OCI-LY7 (cell line): ENCODE results near the gene HERPUD2. TPM values are rescaled to one million over a fixed set of nuclear protein-coding genes. Genes with fewer than 3 reads are reported as not detected.

Experiments used
- BruUV-seq: library from RNA; stranded (reverse); fragments of 400-500 nt; replicated peaks from 2 replicates; lab custom pipeline; 2021; lab: Mats Ljungman, UMichigan
- CTCF ChIA-PET: fragments of 300-600 bp; sonication (Branson Sonifier 250); formaldehyde crosslinking; loops from one replicate; lab custom pipeline; 2022; ENCODE audit warnings: antibody characterized with exemption; ENCODE audit not compliant: unreplicated experiment; lab: Charles Lee
- POLR2A ChIA-PET: fragments of 300-600 bp; sonication (Branson Sonifier 250); formaldehyde crosslinking; loops from one replicate; lab custom pipeline; 2022; ENCODE audit warnings: antibody characterized with exemption; lab: Charles Lee
- DNase-seq: peaks from one replicate; pipeline ENCODE4 v3.0.0-alpha.2; 2015; ENCODE audit warnings: low spot score
- H2AFZ ChIP-seq: fragments of 200-600 bp; sonication (generic), shearing (Covaris generic); 2 replicates; pipeline ENCODE4 v1.6.1; 2014; ENCODE audit warnings: mild to moderate bottlenecking, antibody characterized with exemption, low read length, moderate library complexity
- H3K27ac ChIP-seq: fragments of 200-600 bp; sonication (generic); 2 replicates; pipeline ENCODE4 v1.5.1; 2014; ENCODE audit warnings: mixed run types, low read depth, mild to moderate bottlenecking, moderate library complexity, low read length, inconsistent platforms; ENCODE audit not compliant: poor library complexity, severe bottlenecking
- H3K36me3 ChIP-seq: fragments of 200-600 bp; sonication (generic); 2 replicates; pipeline ENCODE4 v1.6.1; 2014; ENCODE audit warnings: mild to moderate bottlenecking, antibody characterized with exemption, low read length, moderate library complexity, mixed read lengths; ENCODE audit not compliant: insufficient read depth
- H3K4me1 ChIP-seq: fragments of 200-600 bp; sonication (generic); 2 replicates; pipeline ENCODE4 v1.5.1; 2014; ENCODE audit warnings: mild to moderate bottlenecking, low read length; ENCODE audit not compliant: insufficient read depth, poor library complexity, severe bottlenecking
- H3K4me2 ChIP-seq: fragments of 200-600 bp; sonication (generic); 2 replicates; pipeline ENCODE4 v1.6.1; 2014; ENCODE audit warnings: mild to moderate bottlenecking, low read length
- H3K4me3 ChIP-seq: fragments of 200-600 bp; sonication (generic); 2 replicates; pipeline ENCODE4 v1.5.1; 2014; ENCODE audit warnings: mild to moderate bottlenecking, low read depth, low read length; ENCODE audit not compliant: poor library complexity, severe bottlenecking
- H3K79me2 ChIP-seq: fragments of 200-600 bp; sonication (generic); 2 replicates; pipeline ENCODE4 v1.6.1; 2016; ENCODE audit warnings: low read depth, mild to moderate bottlenecking, low read length, moderate library complexity, mixed read lengths; ENCODE audit not compliant: insufficient read depth
- H3K9me2 ChIP-seq: fragments of 200-600 bp; sonication (generic); 2 replicates; pipeline ENCODE4 v1.6.1; 2016; ENCODE audit warnings: mild to moderate bottlenecking, low read length, mixed read lengths; ENCODE audit not compliant: insufficient read depth
- H3K9me3 ChIP-seq: fragments of 200-600 bp; sonication (generic); 2 replicates; pipeline ENCODE4 v1.6.1; 2014; ENCODE audit warnings: mild to moderate bottlenecking, mixed run types, low read length, mixed read lengths
- H4K20me1 ChIP-seq: fragments of 200-600 bp; sonication (generic); 2 replicates; pipeline ENCODE4 v1.6.1; 2014; ENCODE audit warnings: mild to moderate bottlenecking, antibody characterized with exemption, low read length, moderate library complexity, mixed read lengths; ENCODE audit not compliant: insufficient read depth
- EZH2phosphoT487 ChIP-seq: fragments of 200-600 bp; sonication (generic); IDR thresholded peaks from 2 replicates; pipeline ENCODE4 v1.6.1; 2018; ENCODE audit warnings: low read depth, borderline replicate concordance, mild to moderate bottlenecking, mixed run types, antibody characterized with exemption, low read length, moderate library complexity, mixed read lengths
- intact Hi-C: fragments of 100-400 bp; cut with micrococcal nuclease; formaldehyde crosslinking; loops from one replicate; pipeline ENCODE4 v1.10.0; 2022; ENCODE audit not compliant: unreplicated experiment
- total RNA-seq, 2 experiments: library from RNA; depleted of rRNA in 1 of 2; stranded (reverse); fragments of >200 nt in 1 of 2; shearing (Covaris generic) in 1 of 2; gene quantifications; 2 replicates each; pipeline ENCODE4 v1.2.3, GENCODE V29; 2014 to 2022
- TF ChIP-seq, protein P1 (sequence below): fragments of 200-600 bp; sonication (generic); conservative IDR thresholded peaks from 2 replicates; pipeline ENCODE4 v1.5.1; 2014; ENCODE audit warnings: mild to moderate bottlenecking, antibody characterized with exemption, low read length, moderate library complexity, mixed read lengths

Gene HERPUD2
- total RNA-seq, 2 experiments from 2014 or later: 11.9 to 20.6 TPM

DNA sequence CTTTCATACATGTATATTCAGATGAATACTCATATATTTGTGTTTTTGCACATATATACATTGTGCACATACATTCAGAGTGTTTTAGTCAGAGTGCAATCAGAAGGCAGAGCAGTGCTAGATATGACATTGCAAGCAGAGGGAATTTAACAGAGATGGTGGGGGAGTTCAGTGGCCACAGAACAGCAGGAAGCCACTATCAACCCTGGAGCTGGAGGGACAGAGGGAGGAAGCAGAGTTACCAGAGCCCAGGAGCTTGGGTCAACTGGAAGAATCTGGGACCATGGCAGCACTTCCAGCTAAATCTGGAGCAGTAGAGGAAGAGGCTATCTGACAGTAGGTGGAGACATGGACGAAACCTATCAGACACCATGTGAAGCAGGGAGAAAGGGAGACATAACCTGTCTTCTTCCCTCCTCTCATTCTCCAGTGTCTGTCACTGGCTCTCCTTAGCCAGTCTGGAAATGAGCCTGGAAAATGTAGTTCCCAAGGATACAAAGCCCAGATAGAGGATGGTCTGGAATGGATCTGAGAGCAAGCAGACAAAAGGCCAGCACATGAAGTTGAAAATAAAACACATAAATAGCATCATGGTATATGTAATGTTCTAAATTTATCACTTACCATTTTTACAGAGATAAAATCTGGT, 33.6 kb upstream of the HERPUD2 start:
- TF ChIP-seq, protein P1, sequence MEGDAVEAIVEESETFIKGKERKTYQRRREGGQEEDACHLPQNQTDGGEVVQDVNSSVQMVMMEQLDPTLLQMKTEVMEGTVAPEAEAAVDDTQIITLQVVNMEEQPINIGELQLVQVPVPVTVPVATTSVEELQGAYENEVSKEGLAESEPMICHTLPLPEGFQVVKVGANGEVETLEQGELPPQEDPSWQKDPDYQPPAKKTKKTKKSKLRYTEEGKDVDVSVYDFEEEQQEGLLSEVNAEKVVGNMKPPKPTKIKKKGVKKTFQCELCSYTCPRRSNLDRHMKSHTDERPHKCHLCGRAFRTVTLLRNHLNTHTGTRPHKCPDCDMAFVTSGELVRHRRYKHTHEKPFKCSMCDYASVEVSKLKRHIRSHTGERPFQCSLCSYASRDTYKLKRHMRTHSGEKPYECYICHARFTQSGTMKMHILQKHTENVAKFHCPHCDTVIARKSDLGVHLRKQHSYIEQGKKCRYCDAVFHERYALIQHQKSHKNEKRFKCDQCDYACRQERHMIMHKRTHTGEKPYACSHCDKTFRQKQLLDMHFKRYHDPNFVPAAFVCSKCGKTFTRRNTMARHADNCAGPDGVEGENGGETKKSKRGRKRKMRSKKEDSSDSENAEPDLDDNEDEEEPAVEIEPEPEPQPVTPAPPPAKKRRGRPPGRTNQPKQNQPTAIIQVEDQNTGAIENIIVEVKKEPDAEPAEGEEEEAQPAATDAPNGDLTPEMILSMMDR: no peak; the same call in 1 of the 2 replicates
- TF ChIP-seq EZH2phosphoT487: no peak

DNA sequence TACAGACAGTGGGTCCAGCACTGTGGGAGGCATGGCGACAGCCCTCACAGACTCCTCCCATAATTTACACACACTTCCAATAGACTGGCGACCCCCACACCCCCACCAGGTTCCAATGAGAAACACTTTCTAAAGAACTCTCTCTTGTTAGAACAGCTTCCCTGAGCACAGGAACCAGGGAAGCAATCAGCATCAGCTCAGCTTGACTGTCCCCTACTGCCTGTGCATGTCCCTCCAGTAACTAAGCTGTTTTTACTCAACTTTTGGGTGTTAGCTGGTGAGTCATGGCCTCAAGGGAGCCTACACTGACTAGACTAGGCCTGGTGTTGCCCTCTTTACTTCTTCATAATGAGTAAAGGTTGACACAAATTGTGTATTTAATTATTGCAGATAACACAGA, 32.6 kb upstream of the HERPUD2 start:
- peak overlapping the region; percentile 65 for H3K4me3 ChIP-seq
- H2AFZ ChIP-seq: peak overlapping the region; percentile 38; the same call in 1 of the 2 replicates
- CTCF ChIA-PET: interaction anchor here (1.1 to 3.9 kb wide), 2 partner anchors 18 to 73 kb away, joined by 5 to 23 read pairs; partner anchors contain the start of gene SEPTIN7
- peak; percentile 62 for DNase-seq
- TF ChIP-seq, protein P1: no peak
- no peak for TF ChIP-seq EZH2phosphoT487
- H3K4me2 ChIP-seq: peak overlapping the region; percentile 94
- peak overlapping the region; percentile 100 for H3K27ac ChIP-seq
- peaks cover 97% of the 10 kb centered on the region for H3K4me1 ChIP-seq
- no peaks in the 10 kb centered on the region for H4K20me1 ChIP-seq
- no peaks in the 10 kb centered on the region for H3K36me3 ChIP-seq
- H3K79me2 ChIP-seq: peaks cover 4% of the 10 kb centered on the region; the same call in 1 of the 2 replicates
- H3K9me2 ChIP-seq: no peaks in the 10 kb centered on the region
- peaks cover 5% of the 10 kb centered on the region; the same call in 1 of the 2 replicates for H3K9me3 ChIP-seq
- intact Hi-C loops: loop anchor here (10.0 kb wide), 1 partner anchor 427 kb away; the partner anchor contains the start of gene EEPD1
- no TSS peak for BruUV-seq
- POLR2A ChIA-PET: interaction anchor here (0.5 to 11.4 kb wide), 13 partner anchors 8 to 133 kb away, joined by 3 to 196 read pairs (median 7); partner anchors contain the start of genes HERPUD2 and SEPTIN7

More for the DNA sequence above, 33.6 kb upstream of the HERPUD2 start:
- Histone ChIP-seq H3K27ac (peak overlapping the region; percentile 100), H4K20me1 (no peaks in the 10 kb centered on the region), H3K4me2 (peak overlapping the region; percentile 94), H3K9me3 (no peaks in the 10 kb centered on the region), H2AFZ (peak overlapping the region; percentile 35; the same call in 1 of the 2 replicates), H3K4me1 (peaks cover 97% of the 10 kb centered on the region), H3K36me3 (no peaks in the 10 kb centered on the region), H3K4me3 (peak overlapping the region; percentile 65), H3K9me2 (no peaks in the 10 kb centered on the region), H3K79me2 (peaks cover 4% of the 10 kb centered on the region; the same call in 1 of the 2 replicates)
- intact Hi-C loops: loop anchor here (2.0 to 10.0 kb wide), 2 partner anchors 20 to 426 kb away; partner anchors contain the start of gene EEPD1
- POLR2A ChIA-PET: interaction anchor here (0.6 to 11.4 kb wide), 13 partner anchors 7 to 463 kb away, joined by 3 to 196 read pairs (median 7); partner anchors contain the start of genes HERPUD2 and SEPTIN7
- no TSS peak for BruUV-seq
- CTCF ChIA-PET: interaction anchor here (0.8 to 3.9 kb wide), 5 partner anchors 19 to 74 kb away, joined by 3 to 23 read pairs (median 5); partner anchors contain the start of gene SEPTIN7
- peak; percentile 29 for DNase-seq
